Heart right ventricle (tissue), 16 donors: ENCODE results near the gene COPE. TPM values are rescaled to one million over a fixed set of nuclear protein-coding genes. Genes with fewer than 3 reads are reported as not detected.
A peak's percentile ranks its signal among the peaks of the same experiment; 100 is the strongest.

Experiments used
- ATAC-seq, 8 donors: fragments of 200-7000 bp; cut with Tn5 transposase; one replicate each; pipeline ENCODE4 v1.9.1; 2020; ENCODE audit warnings: mild to moderate bottlenecking in 8 of 8, moderate library complexity in 8 of 8, moderate number of reproducible peaks in 1 of 8
- DNase-seq, 2 donors: peaks; one replicate each; pipeline ENCODE4 v3.0.0-alpha.2; 2020
- H3K27ac ChIP-seq, 10 donors: fragments of 200-600 bp; sonication (generic) in 2 of 10; one replicate each; pipeline versions ENCODE4 v1.5.0 to v1.8.0; 2020 to 2022; ENCODE audit warnings: mild to moderate bottlenecking in 3 of 10
- H3K27me3 ChIP-seq, 7 donors: fragments of 200-600 bp; one replicate each; pipeline ENCODE4 v1.8.0; 2021 to 2022; ENCODE audit warnings: mild to moderate bottlenecking in 2 of 7
- H3K36me3 ChIP-seq, 9 donors: fragments of 200-600 bp; sonication (generic) in 1 of 9; one replicate each; pipeline versions ENCODE4 v1.5.0 to v1.8.0; 2020 to 2022; ENCODE audit warnings: mild to moderate bottlenecking in 2 of 9
- H3K4me1 ChIP-seq, 9 donors: fragments of 200-600 bp; sonication (generic) in 1 of 9; one replicate each; pipeline versions ENCODE4 v1.5.0 to v1.8.0; 2020 to 2022; ENCODE audit warnings: mild to moderate bottlenecking in 4 of 9
- H3K4me3 ChIP-seq, 10 donors: fragments of 200-600 bp; sonication (generic) in 2 of 10; one replicate each; pipeline versions ENCODE4 v1.5.0 to v1.8.0; 2020 to 2022; ENCODE audit warnings: mild to moderate bottlenecking in 7 of 10, moderate library complexity in 2 of 10
- H3K9me3 ChIP-seq, 11 donors: fragments of 200-600 bp in 10 of 11; sonication (generic) in 2 of 11; one replicate each; pipeline versions ENCODE4 v1.5.0 to v1.8.0; 2013 to 2022; ENCODE audit warnings: mild to moderate bottlenecking in 2 of 11, control low read depth in 1 of 11, moderate library complexity in 1 of 11
- CTCF ChIP-seq, 9 donors: fragments of 200-600 bp; sonication (generic) in 2 of 9; IDR thresholded peaks; one replicate each; pipeline versions ENCODE4 v1.5.0 to v1.8.0; 2021 to 2022; ENCODE audit warnings: antibody characterized with exemption in 9 of 9, mild to moderate bottlenecking in 5 of 9, moderate library complexity in 1 of 9
- WGBS, 2 donors: extraction: QIAGEN DNeasy Blood & Tissue Kit; methylation state at CpG; one replicate each; pipeline ENCODE4 v1.1.7; 2013; ENCODE audit warnings: inconsistent platforms in 1 of 2; 5-methylcytosine and 5-hydroxymethylcytosine counted together
- intact Hi-C, 10 donors: fragments of 100-400 bp; cut with DNase I; formaldehyde crosslinking; loops; one replicate each; pipeline versions ENCODE4 v1.11.1 to v1.14.2; 2022
- polyA plus RNA-seq, 2 donors: library from polyadenylated mRNA; stranded (reverse); fragments of 200-250 nt; gene quantifications; one replicate each; pipeline ENCODE4 v1.2.3, GENCODE V29; 2013
- total RNA-seq, 10 donors: library from RNA; stranded (reverse); fragmentation: NEBNext Ultra II Directional in 3 of 10; extraction: Animal tissue kit (Norgen Biotek cat#: 25700) in 3 of 10; gene quantifications; one replicate each; pipeline versions ENCODE4 v1.2.1 to v1.2.4, GENCODE V29; 2021 to 2023
- donor health status: Arrhythmogenic right ventricular cardiomyopathy.
- donor health status: ischemic (EF 13 %, LVEDD 7.1; RV severe dilation, severe dysfunction).
- donor health status: healthy with polysubstance abuse.
- donor health status: DM: no; HTN: yes; CAD: no.
- donor health status: DM: no; HTN: no; CAD: no.
- donor health status: ischemic (EF 25% LVEDD 6.9; RV normal size, moderate dysfunction).
- donor health status: ischemic (EF 25% LVEDD 5.7; RV mildly dilated, moderate dysfunction).
- donor health status: healthy.
- donor health status: DM: yes; HTN: yes; CAD: no.
- donor health status: Ischemic cardiomyopathy.
- donor health status: ischemic (EF 35%, LVEDD 5.7; RV mildly dilated, moderate dysfunction).
- donor health status: nonischemic (EF 11% LVEDD 7.7; RV severe dilation, severe dysfunction).
- donor health status: DM: yes; HTN: yes; CAD: no.
- donor health status: PGD.
- donor health status: ischemic (EF 29% LVEDD 5.4; RV normal size, mild dysfunction).
- donor health status: nonischemic (EF 23%, LVEDD 6.1; RV moderate dilation, normal function).

Gene COPE
- total and polyA plus RNA-seq, 12 donors = 102 to 302 (median 118) TPM

GRCh38 chr19:18898607-18899408 lies 20.4 kb downstream of the COPE start:
- ATAC-seq = no peak
- Histone ChIP-seq H3K4me3 (no peak overlapping the region), H3K4me1 (peaks cover 3 to 31% (median 16%) of the 10 kb centered on the region in 9 donors), H3K36me3 (peaks cover 0 to 45% (median 14%) of the 10 kb centered on the region in 9 donors), H3K9me3 (no peaks in the 10 kb centered on the region), H3K27me3 (peaks cover 0 to 31% (median 17%) of the 10 kb centered on the region in 7 donors), H3K27ac (no peak overlapping the region)
- TF ChIP-seq CTCF (IDR thresholded peaks at IDR 0.05) = no peak
- DNase-seq = no peak
- intact Hi-C loops = loop anchor here in 1 of 10 donors (10.0 kb wide), 1 partner anchor 86 kb away; no protein-coding TSS in a partner anchor
- WGBS, 2 donors = 77 to 78% methylated on average over 18 of the region's 18 CpGs

GRCh38 chr19:18898081-18898606 lies 21.0 kb downstream of the COPE start:
- ATAC-seq = peak in 1 of 8 donors; percentile 12
- WGBS, 2 donors = 53 to 58% methylated on average over 18 of the region's 18 CpGs
- no peaks in the 10 kb centered on the region for H3K9me3 ChIP-seq

GRCh38 chr19:18897094-18898029 lies 21.8 kb downstream of the COPE start:
- no peak for TF ChIP-seq CTCF (IDR thresholded peaks at IDR 0.05)
- Histone ChIP-seq H3K27ac (no peak overlapping the region), H3K4me1 (peaks cover 3 to 37% (median 16%) of the 10 kb centered on the region in 9 donors), H3K9me3 (no peaks in the 10 kb centered on the region), H3K36me3 (peaks cover 0 to 34% (median 9%) of the 10 kb centered on the region in 9 donors), H3K27me3 (peaks cover 0 to 37% (median 17%) of the 10 kb centered on the region in 7 donors), H3K4me3 (no peak overlapping the region)
- 94 to 96% methylated on average over 25 of the region's 25 CpGs for WGBS, 2 donors
- ATAC-seq = no peak
- intact Hi-C loops = loop anchor here in 1 of 10 donors (10.0 kb wide), 1 partner anchor 87 kb away; no protein-coding TSS in a partner anchor
- no peak for DNase-seq

More at GRCh38 chr19:18898081-18898606, 21.0 kb downstream of the COPE start:
- intact Hi-C loops = loop anchor here in 1 of 10 donors (10.0 kb wide), 1 partner anchor 87 kb away; no protein-coding TSS in a partner anchor
- Histone ChIP-seq H3K4me3 (no peak overlapping the region), H3K27me3 (peaks cover 0 to 37% (median 17%) of the 10 kb centered on the region in 7 donors), H3K36me3 (peaks cover 0 to 39% (median 11%) of the 10 kb centered on the region in 9 donors), H3K27ac (no peak overlapping the region), H3K4me1 (peaks cover 3 to 37% (median 16%) of the 10 kb centered on the region in 9 donors)
- DNase-seq = no peak
- no peak for TF ChIP-seq CTCF (IDR thresholded peaks at IDR 0.05)
